Measurements from ENCODE around the gene FAM219A. TPM values are rescaled to one million over a fixed set of nuclear protein-coding genes. Genes with fewer than 3 reads are reported as not detected.

FAM219A gene
- total RNA-seq, 4 donors from 2014 or later = 2.3 to 33.0 (median 14.9) TPM

GRCh38 chr9:34479431-34479866 is 21.1 kb upstream of the FAM219A start:
- H3K36me3 ChIP-seq = no peaks in the 10 kb centered on the region
- H3K4me1 ChIP-seq = no peaks in the 10 kb centered on the region
- H3K9me3 ChIP-seq = no peaks in the 10 kb centered on the region
- H3K27ac ChIP-seq = no peak overlapping the region
- DNase-seq = no peak
- intact Hi-C loops (cut with DNase I; ENCODE audit: low total_unique reads) = no loop called here
- H3K27me3 ChIP-seq = no peaks in the 10 kb centered on the region
- no peak for TF ChIP-seq CTCF (IDR thresholded peaks at IDR 0.05)
- TF ChIP-seq POLR2A (IDR thresholded peaks at IDR 0.05) = no peak
- H3K4me3 ChIP-seq = no peak overlapping the region

GRCh38 chr9:34477541-34477940 is 19.2 kb upstream of the FAM219A start:
- no peaks in the 10 kb centered on the region for H3K9me3 ChIP-seq
- TF ChIP-seq CTCF (IDR thresholded peaks at IDR 0.05) (no peak), POLR2A (IDR thresholded peaks at IDR 0.05) (no peak)
- no peaks in the 10 kb centered on the region for H3K4me1 ChIP-seq
- H3K27me3 ChIP-seq = no peaks in the 10 kb centered on the region
- no peaks in the 10 kb centered on the region for H3K36me3 ChIP-seq
- DNase-seq = no peak
- no peak overlapping the region for H3K27ac ChIP-seq
- intact Hi-C loops (cut with DNase I; ENCODE audit: low total_unique reads) = no loop called here
- no peak overlapping the region for H3K4me3 ChIP-seq

- H3K27ac ChIP-seq = no peak overlapping the region
- no peak for TF ChIP-seq POLR2A (IDR thresholded peaks at IDR 0.05)
- TF ChIP-seq CTCF (IDR thresholded peaks at IDR 0.05) = no peak
- no peaks in the 10 kb centered on the region for H3K27me3 ChIP-seq
- no peaks in the 10 kb centered on the region for H3K36me3 ChIP-seq
- intact Hi-C loops (cut with DNase I; ENCODE audit: low total_unique reads) = no loop called here
- no peak for DNase-seq
- H3K4me3 ChIP-seq = no peak overlapping the region
- H3K9me3 ChIP-seq = no peaks in the 10 kb centered on the region
- H3K4me1 ChIP-seq = no peaks in the 10 kb centered on the region
Measured at GRCh38 chr9:34475097-34475496, 16.7 kb upstream of the FAM219A start.

DNA sequence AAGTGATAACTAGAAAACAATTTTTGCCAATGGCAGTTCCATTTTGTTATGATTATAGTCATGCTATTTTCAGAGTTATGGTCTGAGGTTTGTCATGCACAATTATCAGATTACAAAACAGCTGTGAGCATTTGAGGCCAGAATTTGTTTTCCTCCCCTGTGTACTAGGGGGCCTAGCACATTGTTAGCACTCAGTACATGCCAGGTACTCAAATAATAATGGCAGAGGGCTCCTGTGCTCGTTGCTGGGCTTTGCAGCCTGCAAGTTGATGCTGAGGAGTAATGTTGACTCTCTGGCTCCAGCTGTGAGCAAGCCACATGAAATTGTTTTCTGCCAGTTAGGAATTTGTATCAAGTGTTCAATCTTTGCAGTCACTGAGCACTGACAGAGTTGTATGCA is 7.1 kb upstream of the FAM219A start:
- H3K36me3 ChIP-seq = no peaks in the 10 kb centered on the region
- H3K4me3 ChIP-seq = no peak overlapping the region
- no peaks in the 10 kb centered on the region for H3K27me3 ChIP-seq
- intact Hi-C loops (cut with DNase I; ENCODE audit: low total_unique reads) = no loop called here
- H3K4me1 ChIP-seq = no peaks in the 10 kb centered on the region
- H3K9me3 ChIP-seq = no peaks in the 10 kb centered on the region
- TF ChIP-seq POLR2A (IDR thresholded peaks at IDR 0.05) (no peak), CTCF (IDR thresholded peaks at IDR 0.05) (no peak)
- DNase-seq = no peak
- H3K27ac ChIP-seq = no peak overlapping the region

DNA sequence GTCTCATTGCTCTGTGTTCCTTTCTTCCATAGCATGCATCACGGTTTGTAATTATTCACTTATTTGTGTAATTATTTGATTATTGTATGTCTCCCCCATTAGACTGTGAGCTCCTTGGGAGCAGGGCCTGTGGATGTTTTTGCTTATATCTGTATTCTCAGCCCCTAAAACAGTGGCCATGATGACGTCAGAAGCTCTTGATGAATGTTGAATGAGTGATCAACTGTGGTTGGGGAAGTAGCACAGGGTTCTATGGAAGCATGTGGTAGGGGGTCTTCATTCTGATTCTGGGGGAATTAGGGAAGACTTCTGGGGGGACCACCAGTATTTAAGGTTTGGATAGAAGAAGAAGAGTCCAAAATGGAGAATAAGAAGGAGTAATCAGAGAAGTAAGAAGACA is 6.2 kb upstream of the FAM219A start:
- DNase-seq = no peak
- Histone ChIP-seq H3K36me3 (no peaks in the 10 kb centered on the region), H3K27ac (no peak overlapping the region), H3K4me1 (no peaks in the 10 kb centered on the region), H3K27me3 (no peaks in the 10 kb centered on the region), H3K9me3 (no peaks in the 10 kb centered on the region), H3K4me3 (no peak overlapping the region)
- TF ChIP-seq POLR2A (IDR thresholded peaks at IDR 0.05) = no peak
- TF ChIP-seq CTCF (IDR thresholded peaks at IDR 0.05) = no peak
- intact Hi-C loops (cut with DNase I; ENCODE audit: low total_unique reads) = no loop called here

Measured in uterus (tissue), 4 donors.